ENCODE results near the gene HRH4. TPM values are rescaled to one million over a fixed set of nuclear protein-coding genes. Genes with fewer than 3 reads are reported as not detected.

The HRH4 gene
- total RNA-seq, 1 donor from 2014 or later, result not detected

DNA sequence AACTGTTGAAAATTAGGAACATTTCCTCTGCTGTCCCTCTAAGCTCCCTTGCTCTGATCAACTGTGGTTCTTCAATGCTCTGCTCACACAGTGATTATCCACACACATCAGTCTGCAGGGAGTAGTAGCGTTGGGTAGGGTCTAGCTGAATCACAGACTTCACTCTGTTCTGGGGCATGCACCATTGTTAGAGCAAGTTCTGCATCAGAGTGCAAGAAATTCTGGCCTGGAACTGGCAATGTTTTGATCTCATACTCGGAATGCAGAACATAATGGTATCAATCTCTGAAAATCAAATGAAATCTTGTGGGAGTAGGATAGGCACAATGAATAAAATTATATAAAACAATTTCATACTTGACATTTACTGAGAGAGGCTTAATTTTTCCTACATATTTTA is 55.3 kb downstream of the HRH4 start:
- no peak for DNase-seq (ENCODE audit: low spot score, unreplicated experiment)
- no peak overlapping the region for H3K4me3 Mint-ChIP-seq (ENCODE audit: low read depth)
- H3K27ac Mint-ChIP-seq, result no peak overlapping the region
- no peaks in the 10 kb centered on the region for H3K27me3 Mint-ChIP-seq
- TF ChIP-seq CTCF (IDR thresholded peaks at IDR 0.05; ENCODE audit: unreplicated experiment), result no peak
- no peaks in the 10 kb centered on the region for H3K36me3 Mint-ChIP-seq (ENCODE audit: insufficient read depth)
- no peaks in the 10 kb centered on the region for H3K9me3 Mint-ChIP-seq (ENCODE audit: low read depth)
- no peaks in the 10 kb centered on the region for H3K4me1 Mint-ChIP-seq (ENCODE audit: low read depth)

DNA sequence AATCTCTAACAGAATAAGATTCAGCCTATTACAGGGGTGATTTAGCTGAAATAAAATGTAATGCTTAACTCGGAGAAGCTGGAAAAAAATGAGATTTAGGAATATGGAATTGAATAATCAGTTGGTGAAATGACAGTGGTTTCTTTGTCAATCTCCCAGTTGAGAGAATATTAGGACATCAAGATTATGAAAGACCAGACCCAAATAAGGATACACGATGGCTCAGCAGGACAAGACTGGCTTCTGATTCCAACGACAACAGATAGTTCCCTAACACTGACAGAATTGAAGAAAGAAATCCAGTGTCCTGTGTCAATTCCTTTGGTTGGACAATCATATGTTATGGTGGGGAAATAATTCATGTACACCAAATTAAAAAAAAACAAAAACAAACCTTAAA is 55.8 kb downstream of the HRH4 start:
- Mint-ChIP-seq H3K4me1 (ENCODE audit: low read depth) (no peaks in the 10 kb centered on the region), H3K27me3 (no peaks in the 10 kb centered on the region), H3K36me3 (ENCODE audit: insufficient read depth) (no peaks in the 10 kb centered on the region), H3K27ac (no peak overlapping the region), H3K4me3 (ENCODE audit: low read depth) (no peak overlapping the region), H3K9me3 (ENCODE audit: low read depth) (no peaks in the 10 kb centered on the region)
- TF ChIP-seq CTCF (IDR thresholded peaks at IDR 0.05; ENCODE audit: unreplicated experiment), result no peak
- no peak for DNase-seq (ENCODE audit: low spot score, unreplicated experiment)

DNA sequence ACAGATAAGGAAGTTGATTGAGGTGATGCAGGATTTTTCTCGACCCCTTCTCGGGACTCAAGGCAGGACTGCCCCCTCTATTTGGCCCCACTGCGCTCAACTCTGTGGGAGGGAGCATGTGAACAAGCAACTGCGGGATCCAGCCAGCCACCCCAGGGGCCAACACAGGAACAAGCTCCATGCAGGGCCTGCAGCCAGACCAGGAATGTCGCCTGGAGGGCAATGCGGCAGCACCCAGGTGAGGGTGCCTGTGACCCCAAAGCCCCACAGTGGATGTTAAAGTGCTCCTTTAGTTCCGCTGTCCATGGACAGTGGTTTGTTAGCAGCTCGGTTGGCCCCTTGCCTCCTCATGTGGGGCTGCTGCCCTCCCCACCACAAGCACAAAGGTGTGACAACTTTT is 57.1 kb downstream of the HRH4 start:
- Mint-ChIP-seq H3K4me1 (ENCODE audit: low read depth) (no peaks in the 10 kb centered on the region), H3K9me3 (ENCODE audit: low read depth) (no peaks in the 10 kb centered on the region), H3K4me3 (ENCODE audit: low read depth) (no peak overlapping the region), H3K27ac (no peak overlapping the region), H3K27me3 (no peaks in the 10 kb centered on the region), H3K36me3 (ENCODE audit: insufficient read depth) (no peaks in the 10 kb centered on the region)
- no peak for DNase-seq (ENCODE audit: low spot score, unreplicated experiment)
- no peak for TF ChIP-seq CTCF (IDR thresholded peaks at IDR 0.05; ENCODE audit: unreplicated experiment)

DNA sequence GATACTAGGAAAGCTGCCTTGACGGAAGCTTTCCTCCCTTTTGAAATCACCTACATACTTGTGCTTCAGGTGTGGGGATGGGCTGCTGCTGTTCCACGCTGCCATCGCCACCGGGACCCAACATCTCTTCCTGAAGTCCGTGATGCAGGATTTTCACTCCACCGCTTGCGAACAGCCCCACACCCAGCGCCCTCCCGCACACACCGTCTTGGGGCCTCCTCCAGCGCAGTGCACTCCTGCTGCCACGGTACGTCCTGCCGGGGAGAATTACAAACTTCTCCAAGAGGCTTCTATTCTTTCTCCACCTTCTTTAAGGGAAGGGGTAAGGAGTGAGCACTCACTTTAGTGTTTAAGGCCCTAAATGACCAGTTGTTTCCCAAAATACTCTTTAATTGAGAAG is 58.2 kb downstream of the HRH4 start:
- H3K9me3 Mint-ChIP-seq (ENCODE audit: low read depth), result no peaks in the 10 kb centered on the region
- H3K27me3 Mint-ChIP-seq, result no peaks in the 10 kb centered on the region
- no peaks in the 10 kb centered on the region for H3K36me3 Mint-ChIP-seq (ENCODE audit: insufficient read depth)
- no peak overlapping the region for H3K4me3 Mint-ChIP-seq (ENCODE audit: low read depth)
- DNase-seq (ENCODE audit: low spot score, unreplicated experiment), result no peak
- TF ChIP-seq CTCF (IDR thresholded peaks at IDR 0.05; ENCODE audit: unreplicated experiment), result no peak
- H3K4me1 Mint-ChIP-seq (ENCODE audit: low read depth), result no peaks in the 10 kb centered on the region
- no peak overlapping the region for H3K27ac Mint-ChIP-seq

Other genes starting within 250 kb of the HRH4 start
- gene OSBPL1A, start 62.8 kb upstream of the HRH4 start, total RNA-seq, result 15.0 and 19.5 TPM in 2 replicates
- 28.1 and 29.7 TPM in 2 replicates for gene IMPACT, start 34.0 kb upstream of the HRH4 start, total RNA-seq

Measured in progenitor cell of endocrine pancreas (in vitro differentiated cells).